Fibroblast of the aortic adventitia (primary cell): ENCODE data around the gene HPX. TPM values are rescaled to one million over a fixed set of nuclear protein-coding genes. Genes with fewer than 3 reads are reported as not detected.
A peak's percentile ranks its signal among the peaks of the same experiment; 100 is the strongest.

Experiments
- DNase-seq: peaks from one replicate; pipeline ENCODE4 v3.0.0-alpha.2; 2010; ENCODE audit warnings: low read depth
- H3K4me3 ChIP-seq: 2 replicates; pipeline ENCODE4 v1.5.1; 2011; ENCODE audit warnings: low read depth, mild to moderate bottlenecking, control low read depth, low read length, moderate library complexity
- CTCF ChIP-seq: IDR thresholded peaks from 2 replicates; pipeline ENCODE4 v1.5.1; 2011; ENCODE audit warnings: mild to moderate bottlenecking, low read length, control low read depth, inconsistent platforms; ENCODE audit not compliant: insufficient read depth
- total RNA-seq: library from RNA; depleted of rRNA; stranded (reverse); fragments of >200 nt; gene quantifications from 2 replicates; pipeline ENCODE4 v1.2.3, GENCODE V29; 2012; ENCODE audit warnings: low replicate concordance

HPX gene
- total RNA-seq, 1 donor, result 1.2 TPM

DNA sequence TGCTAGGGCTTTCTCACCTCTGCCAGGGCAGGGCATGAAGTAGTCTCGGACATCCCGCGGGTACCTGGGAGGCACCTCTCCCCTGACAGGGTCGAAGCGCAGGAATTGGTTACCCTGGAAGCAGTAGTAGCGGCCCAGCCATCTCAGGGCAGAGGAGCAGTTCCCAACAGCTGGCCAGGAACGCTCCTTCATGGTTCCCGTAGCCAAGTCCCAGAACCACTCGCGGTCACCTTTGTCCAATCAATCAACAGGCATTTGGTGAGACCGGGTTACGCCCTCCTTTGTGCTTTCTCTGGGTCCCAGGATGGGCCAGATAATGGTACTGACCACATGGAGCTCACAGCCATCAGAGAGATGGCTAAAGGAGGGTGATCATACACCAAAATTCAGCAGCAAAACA, 3.4 kb downstream of the HPX start:
- no peak for TF ChIP-seq CTCF
- no peak for DNase-seq
- no peak overlapping the region for H3K4me3 ChIP-seq

- H3K4me3 ChIP-seq, result no peak overlapping the region
- TF ChIP-seq CTCF, result no peak
- DNase-seq, result no peak
These were observed 6.7 kb downstream of the HPX start for GRCh38 chr11:6433998-6434660.

GRCh38 chr11:6431861-6432260, 8.9 kb downstream of the HPX start:
- no peak overlapping the region for H3K4me3 ChIP-seq
- peak; percentile 78 for DNase-seq
- no peak for TF ChIP-seq CTCF

- H3K4me3 ChIP-seq, result no peak overlapping the region
- DNase-seq, result no peak
- no peak for TF ChIP-seq CTCF
These were observed 13.3 kb downstream of the HPX start for GRCh38 chr11:6427516-6427915.

GRCh38 chr11:6420677-6421076, 20.1 kb downstream of the HPX start:
- H3K4me3 ChIP-seq, result no peak overlapping the region
- no peak for DNase-seq
- no peak for TF ChIP-seq CTCF

GRCh38 chr11:6419009-6419631, 21.7 kb downstream of the HPX start, which contains the start of gene APBB1:
Gene APBB1, minus strand, starts transcription at chr11:6419094. Its CDS starts 7,747 bp downstream, at chr11:6411347.
- TF ChIP-seq CTCF, result peak; percentile 18
- H3K4me3 ChIP-seq, result peak within 1 kb of the TSS; percentile 80
- DNase-seq, result peak; percentile 47

DNA sequence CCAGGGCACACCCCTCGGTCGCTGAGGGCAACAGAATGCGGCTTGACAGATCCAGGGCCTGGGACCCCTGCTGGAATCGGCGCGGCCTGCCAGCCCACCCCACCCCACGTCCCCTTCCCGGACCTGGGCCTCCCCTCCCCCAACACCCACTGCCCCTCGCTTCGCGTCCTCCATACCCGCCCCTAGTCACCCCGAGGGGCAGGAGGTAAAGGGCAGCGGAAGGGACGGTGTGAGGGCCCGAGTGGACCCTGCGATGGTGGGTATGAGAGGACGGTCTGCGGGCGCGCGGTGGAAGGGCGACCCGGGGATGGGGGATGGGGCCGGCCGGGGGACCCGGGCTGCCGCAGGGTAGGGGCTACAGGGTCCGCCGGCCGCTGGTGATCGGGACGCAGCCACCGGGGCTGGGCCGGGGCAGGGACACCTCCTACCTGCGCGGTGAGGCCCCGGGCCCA, 22.2 kb downstream of the HPX start:
- DNase-seq, result no peak
- TF ChIP-seq CTCF, result no peak
- peak overlapping the region; percentile 80 for H3K4me3 ChIP-seq
